Right atrium auricular region (tissue), 2 donors: ENCODE measurements around the gene PLEKHA7. TPM values are rescaled to one million over a fixed set of nuclear protein-coding genes. Genes with fewer than 3 reads are reported as not detected.

Source experiments
- DNase-seq: peaks from one replicate; pipeline ENCODE4 v3.0.0-alpha.2; 2019; ENCODE audit warnings: low spot score
- H3K27ac ChIP-seq, 2 donors: fragments of 200-600 bp; sonication (generic); 1 replicate in 1 of 2; 2 replicates in 1 of 2; pipeline ENCODE4 v1.5.1; 2016 to 2019
- H3K27me3 ChIP-seq, 2 donors: fragments of 200-600 bp; sonication (generic); one replicate each; pipeline versions ENCODE4 v1.5.1 to v1.6.0; 2017 to 2019
- H3K36me3 ChIP-seq: fragments of 200-600 bp; sonication (generic); one replicate; pipeline ENCODE4 v1.5.1; 2016
- H3K4me1 ChIP-seq, 2 donors: fragments of 200-600 bp; sonication (generic); one replicate each; pipeline versions ENCODE4 v1.5.1 to v1.6.0; 2017 to 2019
- H3K4me3 ChIP-seq, 2 donors: fragments of 200-600 bp; sonication (generic); 1 replicate in 1 of 2; 2 replicates in 1 of 2; pipeline ENCODE4 v1.5.1; 2017 to 2019; ENCODE audit warnings: mild to moderate bottlenecking in 1 of 2, moderate library complexity in 1 of 2
- H3K9me3 ChIP-seq, 2 donors: fragments of 200-600 bp; sonication (generic); one replicate each; pipeline ENCODE4 v1.5.1; 2019
- total RNA-seq, 2 donors: library from RNA; depleted of rRNA; stranded (reverse); fragments of >200 nt; gene quantifications; one replicate each; pipeline ENCODE4 v1.1.0, GENCODE V29; 2016
- TF ChIP-seq, protein P1 (sequence below), 2 donors: fragments of 200-600 bp; sonication (generic); IDR thresholded peaks; one replicate each; pipeline ENCODE4 v1.5.1; 2019; ENCODE audit warnings: antibody characterized with exemption in 2 of 2

PLEKHA7 gene
- total RNA-seq, 2 donors from 2014 or later: 18.8 to 24.6 TPM

DNA sequence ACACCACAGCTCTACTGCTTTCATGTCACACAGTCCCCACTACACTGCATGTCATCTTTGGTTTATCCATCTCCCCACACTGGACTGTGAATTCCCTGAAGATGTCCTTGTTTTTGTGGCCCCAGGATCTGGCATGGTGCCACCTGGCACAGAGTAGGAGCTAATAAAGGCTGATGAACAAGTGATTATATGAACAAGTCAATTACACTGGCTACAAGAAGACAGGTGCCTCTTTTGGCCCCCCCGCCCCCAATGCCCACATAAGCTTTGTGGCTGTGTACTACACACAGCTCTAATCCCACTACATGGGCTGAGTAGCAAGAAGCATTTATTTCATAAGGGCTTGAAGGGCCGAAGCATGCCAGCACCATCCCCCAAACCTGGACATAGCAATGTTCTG is 24.7 kb downstream of the PLEKHA7 start:
- no peak overlapping the region for H3K27ac ChIP-seq
- H3K4me1 ChIP-seq: peaks cover 0 to 30% of the 10 kb centered on the region in 2 donors
- H3K9me3 ChIP-seq: no peaks in the 10 kb centered on the region
- no peak for DNase-seq
- TF ChIP-seq, protein P1, sequence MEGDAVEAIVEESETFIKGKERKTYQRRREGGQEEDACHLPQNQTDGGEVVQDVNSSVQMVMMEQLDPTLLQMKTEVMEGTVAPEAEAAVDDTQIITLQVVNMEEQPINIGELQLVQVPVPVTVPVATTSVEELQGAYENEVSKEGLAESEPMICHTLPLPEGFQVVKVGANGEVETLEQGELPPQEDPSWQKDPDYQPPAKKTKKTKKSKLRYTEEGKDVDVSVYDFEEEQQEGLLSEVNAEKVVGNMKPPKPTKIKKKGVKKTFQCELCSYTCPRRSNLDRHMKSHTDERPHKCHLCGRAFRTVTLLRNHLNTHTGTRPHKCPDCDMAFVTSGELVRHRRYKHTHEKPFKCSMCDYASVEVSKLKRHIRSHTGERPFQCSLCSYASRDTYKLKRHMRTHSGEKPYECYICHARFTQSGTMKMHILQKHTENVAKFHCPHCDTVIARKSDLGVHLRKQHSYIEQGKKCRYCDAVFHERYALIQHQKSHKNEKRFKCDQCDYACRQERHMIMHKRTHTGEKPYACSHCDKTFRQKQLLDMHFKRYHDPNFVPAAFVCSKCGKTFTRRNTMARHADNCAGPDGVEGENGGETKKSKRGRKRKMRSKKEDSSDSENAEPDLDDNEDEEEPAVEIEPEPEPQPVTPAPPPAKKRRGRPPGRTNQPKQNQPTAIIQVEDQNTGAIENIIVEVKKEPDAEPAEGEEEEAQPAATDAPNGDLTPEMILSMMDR (IDR thresholded peaks at IDR 0.05): no peak
- no peaks in the 10 kb centered on the region for H3K27me3 ChIP-seq
- H3K4me3 ChIP-seq: no peak overlapping the region
- no peaks in the 10 kb centered on the region for H3K36me3 ChIP-seq

DNA sequence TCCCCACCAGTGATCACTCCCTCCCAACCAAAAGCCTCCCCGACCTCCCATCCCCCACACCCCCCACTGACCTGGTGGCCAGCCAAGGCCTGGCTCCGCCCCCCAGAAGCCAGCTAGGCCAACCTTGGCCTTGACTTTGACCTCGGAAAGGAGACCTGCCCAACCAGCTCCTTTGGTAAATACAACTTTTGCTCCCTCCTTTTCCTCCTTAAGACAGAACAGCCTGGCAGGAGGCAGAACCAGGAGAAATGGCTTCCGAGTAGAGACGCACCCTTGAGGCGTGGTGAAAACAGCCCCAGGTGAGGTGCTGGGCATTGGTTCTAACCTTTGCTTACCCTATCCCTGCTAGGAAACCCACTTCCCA is 27.0 kb downstream of the PLEKHA7 start:
- Histone ChIP-seq H3K4me1 (peaks cover 0 to 33% of the 10 kb centered on the region in 2 donors), H3K27me3 (no peaks in the 10 kb centered on the region), H3K27ac (no peak overlapping the region), H3K9me3 (no peaks in the 10 kb centered on the region), H3K4me3 (no peak overlapping the region), H3K36me3 (no peaks in the 10 kb centered on the region)
- no peak for DNase-seq
- TF ChIP-seq, protein P1 (IDR thresholded peaks at IDR 0.05): no peak

DNA sequence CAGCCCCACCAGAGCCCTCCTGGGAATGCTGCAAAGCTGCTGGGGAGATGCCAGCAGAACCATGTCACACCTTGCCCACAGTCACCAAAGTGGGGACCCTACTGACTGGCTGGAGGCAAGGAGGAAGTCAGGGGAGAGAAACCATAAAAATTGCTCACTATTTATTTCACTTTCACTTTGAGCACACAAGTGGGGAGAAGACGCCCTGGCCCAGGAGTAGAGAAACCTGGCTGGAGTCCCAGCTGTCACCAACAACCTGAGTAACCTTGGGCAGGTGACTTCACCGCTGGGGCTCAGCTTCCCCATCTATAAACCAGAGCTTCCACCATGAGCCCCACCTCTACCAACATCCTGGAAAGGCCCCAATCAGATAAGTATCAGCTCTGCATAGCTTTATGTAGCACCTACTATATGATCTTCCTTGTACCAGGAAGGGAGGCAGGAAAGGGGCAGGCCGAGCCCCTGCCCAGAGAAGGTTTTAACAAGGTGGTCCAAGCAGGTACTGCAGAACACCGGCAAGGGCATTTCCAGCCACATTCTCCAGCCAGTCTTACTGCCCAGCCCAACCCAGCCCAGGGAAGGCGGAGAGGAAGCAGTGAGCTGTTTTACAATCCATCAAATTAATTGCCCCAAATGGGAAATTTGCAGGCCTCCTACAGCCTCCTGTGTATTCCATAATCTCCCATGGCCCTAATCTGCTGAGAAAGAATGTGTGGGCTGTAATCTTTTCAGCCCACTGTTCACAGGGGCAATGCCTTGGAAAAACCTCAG is 27.6 kb downstream of the PLEKHA7 start:
- no peaks in the 10 kb centered on the region for H3K27me3 ChIP-seq
- no peaks in the 10 kb centered on the region for H3K36me3 ChIP-seq
- TF ChIP-seq, protein P1 (IDR thresholded peaks at IDR 0.05): no peak
- peaks cover 0 to 38% of the 10 kb centered on the region in 2 donors for H3K4me1 ChIP-seq
- no peak overlapping the region for H3K27ac ChIP-seq
- H3K9me3 ChIP-seq: no peaks in the 10 kb centered on the region
- H3K4me3 ChIP-seq: no peak overlapping the region
- no peak for DNase-seq

DNA sequence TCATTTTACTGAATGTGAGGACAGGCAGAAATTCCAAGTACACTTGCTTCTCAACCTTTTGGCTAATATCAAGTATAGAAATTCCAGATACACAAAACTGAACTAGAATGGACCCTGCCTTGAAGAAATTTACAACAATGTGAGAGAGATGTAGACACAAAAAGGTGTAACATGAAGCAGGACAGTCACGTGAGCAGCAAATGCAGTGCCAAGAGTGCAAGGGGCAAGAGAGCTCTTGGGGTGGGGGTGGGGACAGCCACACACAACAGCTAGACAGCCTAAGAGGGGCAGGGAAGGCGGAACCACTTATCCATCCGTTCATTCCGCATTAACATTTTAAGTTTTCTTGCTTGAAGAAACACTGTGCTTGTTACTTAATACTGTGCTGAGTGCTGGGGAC is 28.9 kb downstream of the PLEKHA7 start:
- no peaks in the 10 kb centered on the region for H3K27me3 ChIP-seq
- H3K9me3 ChIP-seq: no peaks in the 10 kb centered on the region
- H3K4me3 ChIP-seq: no peak overlapping the region
- TF ChIP-seq, protein P1 (IDR thresholded peaks at IDR 0.05): no peak
- no peak for DNase-seq
- H3K27ac ChIP-seq: no peak overlapping the region
- H3K36me3 ChIP-seq: no peaks in the 10 kb centered on the region
- peaks cover 0 to 51% of the 10 kb centered on the region in 2 donors for H3K4me1 ChIP-seq

DNA sequence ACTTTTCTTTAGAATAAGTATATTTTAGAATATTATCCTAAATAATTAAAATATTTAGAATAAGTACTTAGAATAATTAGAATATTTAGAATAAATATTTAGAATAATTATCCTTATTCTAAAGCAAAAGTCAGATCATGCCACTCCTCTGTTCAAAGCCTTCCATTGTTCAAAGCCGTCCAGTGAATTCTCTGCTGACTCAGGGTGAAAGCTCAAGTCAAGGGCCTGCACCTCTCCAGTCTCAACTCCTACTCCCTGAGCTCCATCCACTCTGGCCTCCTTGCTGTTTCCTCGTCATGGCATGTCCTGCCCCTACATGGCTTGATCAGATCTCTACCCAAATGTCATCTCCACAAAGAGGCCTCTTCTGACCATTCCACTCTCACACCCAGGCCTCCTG is 30.0 kb downstream of the PLEKHA7 start:
- DNase-seq: no peak
- Histone ChIP-seq H3K27me3 (no peaks in the 10 kb centered on the region), H3K27ac (no peak overlapping the region), H3K4me1 (peaks cover 0 to 57% of the 10 kb centered on the region in 2 donors), H3K4me3 (no peak overlapping the region), H3K36me3 (no peaks in the 10 kb centered on the region), H3K9me3 (no peaks in the 10 kb centered on the region)
- TF ChIP-seq, protein P1 (IDR thresholded peaks at IDR 0.05): no peak

DNA sequence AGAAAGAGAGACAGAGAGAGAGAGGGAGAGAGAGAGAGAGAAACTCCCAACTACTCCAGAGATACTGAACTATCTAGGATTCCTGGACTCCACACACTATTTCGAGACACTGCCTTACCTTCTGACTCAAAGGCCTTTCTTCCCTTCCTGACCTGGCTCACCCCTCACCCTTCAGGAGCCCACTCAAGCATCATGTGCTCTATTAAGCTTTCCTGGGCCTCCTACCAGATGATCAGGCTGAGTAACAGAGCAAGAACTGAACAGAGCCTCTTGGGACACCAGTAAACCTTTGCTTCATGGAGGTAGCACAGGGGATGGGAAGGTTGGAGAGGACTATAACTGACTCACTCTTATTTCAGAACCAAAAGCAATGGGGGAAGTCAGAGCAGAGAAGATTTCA is 31.4 kb downstream of the PLEKHA7 start:
- no peak for DNase-seq
- H3K27ac ChIP-seq: no peak overlapping the region
- no peaks in the 10 kb centered on the region for H3K9me3 ChIP-seq
- H3K4me1 ChIP-seq: peaks cover 0 to 54% of the 10 kb centered on the region in 2 donors
- no peaks in the 10 kb centered on the region for H3K27me3 ChIP-seq
- TF ChIP-seq, protein P1 (IDR thresholded peaks at IDR 0.05): no peak
- H3K4me3 ChIP-seq: no peak overlapping the region
- no peaks in the 10 kb centered on the region for H3K36me3 ChIP-seq
